Measurements from ENCODE around the gene KLHL35.
A peak's percentile ranks its signal among the peaks of the same experiment; 100 is the strongest.
"Not testable (repeated sequence)": the region's sequence is repeated elsewhere in the genome, so short reads cannot be mapped to it uniquely, and the experiment has no call there.

The KLHL35 gene

DNA sequence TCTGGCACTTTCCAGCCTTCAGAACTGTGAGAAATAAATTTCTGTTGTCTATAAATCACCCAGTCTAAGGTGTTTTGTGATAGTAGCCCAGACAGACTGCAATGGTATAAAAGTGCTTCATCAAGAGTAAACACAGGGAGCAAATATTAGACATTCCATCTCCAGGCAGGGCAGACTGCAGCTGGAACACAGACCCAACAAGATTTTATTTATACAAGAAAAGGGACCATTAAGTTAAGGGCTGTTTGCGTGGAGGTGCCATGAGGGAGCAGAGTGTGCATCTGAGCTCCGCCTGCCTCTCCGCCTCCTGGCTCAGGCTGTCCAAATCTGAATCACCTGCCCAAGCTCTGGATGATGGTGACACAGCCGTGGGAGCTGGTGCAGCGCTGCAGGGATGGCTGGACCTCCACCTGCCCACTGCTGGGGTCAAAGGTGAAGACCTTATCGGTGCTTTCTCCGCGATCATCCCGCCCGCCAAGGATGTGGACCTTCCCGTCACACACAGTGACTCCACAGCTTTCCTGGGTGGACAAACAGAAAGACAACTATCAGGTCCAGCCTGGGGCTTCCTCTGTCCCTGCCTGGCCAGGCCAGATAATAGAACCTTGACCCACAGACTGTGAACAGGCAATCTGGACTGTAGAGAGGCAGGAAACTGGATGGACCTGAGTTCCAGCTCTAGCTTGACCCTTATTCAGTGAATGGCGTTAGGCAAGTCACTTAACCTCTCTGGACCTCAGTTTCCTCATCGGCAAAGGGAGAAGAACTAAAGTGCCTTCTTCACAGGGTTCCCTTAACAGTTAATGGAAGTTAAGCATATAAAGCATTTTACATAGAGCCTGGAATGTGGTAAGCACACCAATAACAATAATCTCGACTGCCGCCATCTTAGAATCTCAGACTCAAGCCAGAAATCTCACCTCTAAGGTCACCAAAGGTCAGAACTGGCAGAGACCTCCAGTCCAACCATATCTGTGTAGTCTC, 10.5 kb downstream of the KLHL35 start:
- no peak for DNase-seq

GRCh38 chr11:75421902-75422247, 11.1 kb downstream of the KLHL35 start:
- no peak for DNase-seq

DNA sequence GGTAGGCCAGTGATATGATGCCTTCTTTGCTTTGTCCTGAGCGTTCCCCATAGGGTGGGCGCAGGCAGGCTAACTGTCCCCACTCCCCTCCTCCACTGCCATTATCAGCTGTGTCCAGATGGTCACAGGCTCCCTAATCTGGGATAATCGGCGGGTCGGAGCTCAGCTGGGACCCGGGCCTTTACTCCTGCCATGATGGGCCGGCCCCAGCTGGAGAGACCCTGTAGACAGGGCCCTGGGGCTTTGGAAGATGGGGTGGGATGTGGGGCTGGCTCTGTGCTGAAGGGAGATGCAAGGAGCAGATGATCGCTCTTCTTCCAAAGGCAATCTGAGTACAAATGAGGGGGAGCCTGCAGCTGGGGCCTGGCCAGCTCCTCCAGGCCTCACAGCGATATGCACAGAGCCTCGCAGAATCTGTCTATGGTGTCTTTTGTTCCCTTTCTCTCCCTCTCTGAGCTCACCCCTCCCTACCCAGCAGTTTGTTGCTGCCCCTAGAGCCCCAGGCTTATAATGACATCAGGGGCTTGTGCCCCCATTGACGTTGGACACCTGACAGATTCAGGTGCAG, 11.9 kb downstream of the KLHL35 start:
- no peak for DNase-seq

DNA sequence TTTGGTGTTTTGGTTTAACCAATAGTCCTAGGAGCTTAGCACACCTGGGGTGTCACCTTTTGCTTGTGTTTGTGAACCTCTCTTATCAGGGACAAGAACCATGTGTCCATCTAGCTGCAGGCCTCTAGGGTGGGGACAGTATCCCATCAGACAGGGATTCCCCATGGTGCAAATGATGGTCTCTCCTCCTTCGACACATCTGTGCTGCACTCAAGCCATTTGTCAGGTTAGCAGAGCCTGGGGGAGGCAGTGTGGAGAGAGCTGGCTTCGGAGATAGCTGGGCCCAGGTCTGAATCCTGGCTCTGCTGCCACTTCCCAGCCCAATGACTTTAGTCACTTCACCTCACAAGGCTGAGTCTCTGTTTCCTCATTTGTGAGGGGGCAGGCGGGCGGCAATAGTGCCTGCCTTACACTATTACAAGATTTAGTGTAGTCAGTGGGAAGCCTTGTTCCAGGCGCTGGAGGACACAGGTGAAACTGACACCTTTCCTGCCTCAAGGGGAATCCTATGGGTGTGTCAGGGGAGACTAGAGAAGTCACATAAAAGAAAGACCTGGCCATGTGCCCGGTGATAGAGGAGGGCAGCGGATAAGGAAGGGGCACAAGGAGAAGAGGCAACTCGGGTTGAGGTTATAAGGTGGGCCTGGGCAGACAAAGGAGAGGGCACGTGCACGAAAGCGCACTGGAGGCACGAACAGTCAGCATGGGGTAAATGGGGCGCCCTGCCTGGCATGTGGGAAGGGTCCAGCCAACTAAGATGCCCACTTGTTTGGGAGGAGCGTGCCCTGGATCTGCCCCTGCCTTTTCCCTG, 12.6 kb downstream of the KLHL35 start:
- no peak for DNase-seq

DNA sequence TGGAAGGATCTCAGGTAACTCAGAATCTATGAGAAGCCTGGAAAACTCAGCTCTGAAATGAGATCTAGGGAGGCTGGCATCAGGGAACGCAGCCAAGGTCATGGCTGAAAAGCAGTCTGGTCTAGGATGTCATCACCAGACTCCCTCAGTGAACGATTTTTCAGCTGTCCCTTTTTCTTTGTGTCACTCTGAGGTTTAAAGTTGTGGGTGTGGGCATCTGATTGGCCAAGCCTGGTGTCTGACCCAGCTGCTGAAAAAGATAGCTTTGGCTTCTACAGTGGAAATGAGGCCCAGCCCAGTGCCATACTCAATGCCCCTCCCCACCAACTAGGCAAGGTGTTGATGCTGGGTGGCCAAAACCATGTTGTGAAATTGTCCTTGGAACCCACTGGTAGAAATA, 19.1 kb downstream of the KLHL35 start:
- no peak for DNase-seq

- DNase-seq, result not testable (repeated sequence)
Measured at GRCh38 chr11:75413146-75413545, 19.9 kb downstream of the KLHL35 start.

GRCh38 chr11:75409971-75410370, 23.0 kb downstream of the KLHL35 start:
- DNase-seq, result not testable (repeated sequence)

DNA sequence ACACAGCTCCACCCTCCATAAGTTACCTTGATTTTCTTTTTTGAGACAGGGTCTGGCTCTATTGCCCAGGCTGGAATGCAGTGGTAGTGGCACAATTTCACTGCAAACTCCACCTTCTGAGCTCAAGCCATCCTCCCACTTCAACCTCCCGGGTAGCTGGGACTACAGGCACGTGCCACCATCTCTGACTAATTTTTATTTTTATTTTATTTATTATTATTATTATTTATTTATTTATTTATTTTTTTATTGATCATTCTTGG, 24.1 kb downstream of the KLHL35 start:
- DNase-seq, result no peak

DNA sequence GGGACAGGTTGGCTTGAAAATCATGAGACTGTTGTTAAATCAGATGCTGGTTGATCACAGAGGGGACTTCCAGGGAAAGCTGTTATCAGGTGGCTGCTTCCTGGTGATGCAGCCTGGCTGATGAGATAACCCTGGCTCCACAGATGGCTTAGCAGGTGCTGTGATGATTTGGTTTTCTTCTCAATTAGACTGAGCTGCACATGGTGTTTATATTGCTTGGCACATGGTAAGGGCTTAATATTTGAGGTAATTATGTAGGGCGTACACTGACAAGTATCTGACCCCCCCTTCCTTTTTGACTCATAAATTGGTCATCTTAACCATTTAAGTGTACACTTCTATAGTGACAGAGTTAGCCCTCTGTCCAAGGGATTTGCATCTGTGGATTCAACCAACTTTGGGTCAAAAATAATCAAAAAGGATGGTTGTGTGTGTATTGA, 26.6 kb downstream of the KLHL35 start:
- no peak for DNase-seq

DNA sequence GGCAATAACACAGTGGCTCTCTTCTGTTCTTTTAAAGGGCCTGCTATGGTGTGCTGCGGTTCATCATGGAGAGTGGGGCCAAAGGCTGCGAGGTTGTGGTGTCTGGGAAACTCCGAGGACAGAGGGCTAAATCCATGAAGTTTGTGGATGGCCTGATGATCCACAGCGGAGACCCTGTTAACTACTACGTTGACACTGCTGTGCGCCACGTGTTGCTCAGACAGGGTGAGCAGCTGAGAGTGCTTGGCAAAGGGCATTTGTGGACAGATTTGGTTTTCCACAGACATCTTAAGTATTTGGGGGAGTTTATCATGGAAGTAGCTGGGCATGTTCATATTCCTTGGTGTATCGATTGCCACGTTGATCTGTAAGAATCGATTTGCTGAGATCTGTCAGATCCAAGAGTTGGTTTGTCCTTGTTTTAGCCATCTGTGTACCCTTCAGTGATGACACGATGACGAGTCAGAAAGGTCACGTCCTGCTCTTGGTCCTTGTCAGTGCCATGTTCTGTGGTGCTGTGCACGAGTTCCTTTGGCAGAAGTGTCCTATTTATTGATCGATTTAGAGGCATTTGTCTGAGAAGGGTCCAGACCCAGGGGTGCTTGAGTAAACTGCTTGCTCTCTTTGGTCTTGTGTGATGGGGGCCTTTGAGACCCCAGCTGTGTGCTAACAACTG, 28.9 kb downstream of the KLHL35 start:
- no peak for DNase-seq

GRCh38 chr11:75403037-75403436, 30.0 kb downstream of the KLHL35 start:
- DNase-seq, result no peak

GRCh38 chr11:75402002-75402773, 30.8 kb downstream of the KLHL35 start:
- DNase-seq, result no peak

DNA sequence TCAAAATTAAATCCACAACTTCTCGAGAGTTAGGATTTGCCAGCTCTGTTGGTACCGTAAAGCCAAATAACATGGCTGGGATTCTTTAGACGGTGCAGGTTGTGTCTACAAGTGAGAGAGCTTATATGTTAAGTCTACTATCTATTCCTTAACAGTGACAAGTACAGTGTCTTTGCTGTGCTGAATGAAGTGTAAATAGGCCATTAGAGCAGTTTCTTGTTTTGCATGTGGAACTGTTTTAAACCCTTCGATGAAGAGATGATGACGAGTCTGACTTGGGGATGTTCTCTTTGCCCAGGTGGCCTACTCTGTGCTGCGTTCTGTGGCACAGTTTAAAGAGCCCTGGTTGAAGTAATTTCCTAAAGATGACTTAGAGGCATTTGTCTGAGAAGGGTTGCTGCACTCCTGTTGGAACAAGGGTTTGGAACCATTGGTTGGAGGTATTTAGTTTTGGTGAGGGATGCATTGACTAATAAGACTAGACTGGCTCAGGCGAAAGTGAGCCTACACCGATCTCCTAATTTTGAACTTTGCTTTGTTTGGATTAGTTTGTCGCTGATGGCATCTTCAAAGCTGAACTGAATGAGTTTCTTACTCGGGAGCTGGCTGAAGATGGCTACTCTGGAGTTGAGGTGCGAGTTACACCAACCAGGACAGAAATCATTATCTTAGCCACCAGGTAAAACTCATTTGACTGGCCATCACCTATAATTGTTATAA, 32.7 kb downstream of the KLHL35 start:
- DNase-seq, result no peak

- DNase-seq, result peak; percentile 91
Measured at GRCh38 chr11:75399344-75400145, 33.5 kb downstream of the KLHL35 start, which contains the start of gene RPS3. TSS of gene RPS3 (plus strand) at chr11:75399518. CDS start at chr11:75399548, 30 bp downstream.

- no peak for DNase-seq
Measured at GRCh38 chr11:75398906-75399305, 34.1 kb downstream of the KLHL35 start.

DNA sequence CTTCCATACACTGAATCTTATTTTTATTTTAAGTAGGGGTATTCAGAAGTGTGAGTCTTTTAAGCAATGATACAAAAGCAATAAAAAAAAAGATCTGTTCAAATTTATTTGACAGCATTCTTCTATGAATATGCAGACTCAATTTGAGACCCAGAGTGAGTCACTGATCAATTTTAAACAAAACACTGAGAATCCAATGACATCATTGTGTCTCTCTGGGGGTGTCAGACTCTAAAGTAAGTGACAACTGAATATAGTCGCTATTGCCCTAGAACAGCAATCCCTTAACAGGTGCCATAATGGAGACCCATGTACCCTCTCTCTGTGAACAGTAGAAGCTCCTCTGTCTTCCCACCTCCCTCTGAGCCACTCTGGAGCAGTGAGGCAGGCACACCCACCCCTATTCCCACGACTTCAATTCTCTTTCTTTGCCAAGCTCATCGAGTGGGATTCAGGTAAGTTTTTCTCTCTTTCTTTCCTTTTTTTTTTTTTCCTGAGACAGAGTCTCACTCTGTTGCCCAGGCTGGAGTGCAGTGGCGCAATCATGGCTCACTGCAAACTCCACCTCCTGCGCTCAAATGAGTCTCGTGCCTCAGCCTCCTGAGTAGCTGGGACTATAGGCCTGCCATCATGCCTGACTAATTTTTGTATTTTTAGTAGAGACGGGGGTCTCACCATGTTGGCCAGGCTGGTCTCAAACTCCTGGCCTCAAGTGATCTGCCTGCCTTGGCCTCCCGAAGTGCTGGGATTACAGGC, 38.7 kb downstream of the KLHL35 start:
- no peak for DNase-seq

GRCh38 chr11:75389925-75390324, 43.1 kb downstream of the KLHL35 start:
- no peak for DNase-seq

GRCh38 chr11:75389276-75389605, 43.8 kb downstream of the KLHL35 start:
- no peak for DNase-seq

DNA sequence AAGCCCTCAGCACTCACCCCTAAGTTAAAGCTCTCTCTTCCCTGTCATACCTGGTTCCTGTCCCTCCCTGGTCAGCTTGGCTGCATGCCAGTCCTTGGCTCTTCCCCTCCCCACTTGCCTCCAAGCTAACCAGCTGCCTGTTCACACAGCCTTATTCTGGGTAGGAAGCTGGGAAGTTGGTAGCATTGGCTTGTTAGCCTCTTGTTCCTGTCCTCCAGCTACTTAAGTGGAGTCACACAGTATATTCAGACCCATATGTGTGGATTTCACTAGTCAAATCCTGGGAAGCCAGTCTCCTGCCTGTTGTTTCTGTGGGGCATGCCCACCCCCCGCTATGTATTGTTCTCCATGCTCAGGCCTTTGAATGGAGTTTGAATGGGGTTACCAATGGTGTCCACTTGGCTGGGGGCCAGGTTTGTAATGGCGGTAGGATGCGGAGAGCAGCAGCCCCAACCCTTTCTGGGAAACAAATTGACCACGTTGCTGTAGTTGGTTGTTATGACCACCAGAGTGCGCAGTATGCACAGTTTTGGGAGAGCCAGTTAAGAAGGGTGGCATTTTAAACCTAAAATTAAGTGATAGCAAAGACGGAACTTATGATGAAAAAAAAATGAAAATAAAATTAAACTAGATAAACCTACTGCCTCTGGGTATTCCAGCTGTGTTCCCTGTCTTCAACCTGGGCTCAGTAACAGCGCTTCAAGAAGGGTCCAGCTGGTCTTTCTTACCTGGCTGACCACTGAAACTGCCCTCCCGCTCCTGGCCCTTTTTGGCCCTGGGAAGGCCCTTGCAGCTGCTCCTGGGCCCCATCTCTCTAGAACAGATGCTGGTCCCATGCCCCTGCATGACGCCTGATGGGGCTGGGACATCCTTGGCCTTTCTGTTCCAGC, 44.4 kb downstream of the KLHL35 start:
- peak; percentile 63 for DNase-seq

Data from NCI-H2107 (cell line).